ENCODE data around the gene FMN1.

- no peak for TF ChIP-seq CTCF (conservative IDR thresholded peaks at IDR 0.05)
- no peak for TF ChIP-seq EZH2 (IDR thresholded peaks at IDR 0.05; ENCODE audit: low read depth)
These were observed 313.9 kb downstream of the FMN1 start for GRCh38 chr15:32880642-32881041.
